ENCODE data around the gene TRAM2. TPM values are rescaled to one million over a fixed set of nuclear protein-coding genes. Genes with fewer than 3 reads are reported as not detected.

Gene TRAM2
- total RNA-seq, 2 donors from 2014 or later: 7.2 to 22.4 TPM

DNA sequence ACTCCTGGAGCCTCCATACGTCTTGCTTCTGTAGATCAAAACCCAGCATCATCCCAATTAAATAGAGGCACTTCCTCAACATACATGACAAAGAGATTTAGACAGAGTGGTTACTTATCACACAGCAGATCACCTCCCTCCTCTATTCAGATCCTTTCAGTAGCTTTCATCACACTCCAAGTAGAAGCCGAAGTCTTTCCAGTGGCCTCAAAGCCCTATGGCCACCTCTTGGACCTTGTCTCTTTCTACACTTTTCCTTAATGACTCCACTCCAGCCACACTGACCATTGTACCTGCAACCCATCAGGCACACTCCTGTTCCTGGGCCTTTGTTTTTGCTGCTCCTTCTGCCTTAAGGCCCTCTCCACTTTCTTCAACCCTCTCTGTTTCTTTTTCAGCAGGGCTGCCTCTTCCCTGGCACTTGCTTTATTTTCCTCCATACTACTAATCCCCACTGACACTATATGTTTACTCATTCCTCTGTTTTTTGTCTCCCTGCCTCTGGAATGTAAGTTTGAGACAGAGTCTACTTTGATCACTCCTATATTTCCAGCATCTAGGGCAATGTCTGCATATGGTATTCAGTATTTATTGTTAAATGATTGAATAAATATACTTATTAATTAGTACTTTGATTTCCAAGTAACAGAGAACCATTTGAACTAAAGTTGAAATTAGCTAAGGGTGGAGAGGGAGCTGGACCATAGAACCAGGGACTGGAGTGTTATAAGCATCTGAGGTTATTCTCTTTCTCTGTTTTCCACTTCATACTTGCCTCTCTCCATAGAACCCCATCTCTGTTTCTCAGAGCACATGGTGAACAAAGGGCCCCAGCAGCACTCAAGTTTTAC is 43.4 kb upstream of the TRAM2 start:
- intact Hi-C loops (cut with DNase I): no loop called here
- Histone ChIP-seq H3K4me1 (replicated peaks) (no peaks in the 10 kb centered on the region), H3K4me3 (no peak overlapping the region), H3K27ac (no peak overlapping the region), H3K9me3 (no peaks in the 10 kb centered on the region), H3K27me3 (replicated peaks; ENCODE audit: insufficient read depth) (no peaks in the 10 kb centered on the region), H3K36me3 (no peaks in the 10 kb centered on the region)
- WGBS: 88% methylated on average over 2 of the region's 2 CpGs
- TF ChIP-seq POLR2AphosphoS5 (IDR thresholded peaks at IDR 0.05): no peak
- TF ChIP-seq, protein P1, sequence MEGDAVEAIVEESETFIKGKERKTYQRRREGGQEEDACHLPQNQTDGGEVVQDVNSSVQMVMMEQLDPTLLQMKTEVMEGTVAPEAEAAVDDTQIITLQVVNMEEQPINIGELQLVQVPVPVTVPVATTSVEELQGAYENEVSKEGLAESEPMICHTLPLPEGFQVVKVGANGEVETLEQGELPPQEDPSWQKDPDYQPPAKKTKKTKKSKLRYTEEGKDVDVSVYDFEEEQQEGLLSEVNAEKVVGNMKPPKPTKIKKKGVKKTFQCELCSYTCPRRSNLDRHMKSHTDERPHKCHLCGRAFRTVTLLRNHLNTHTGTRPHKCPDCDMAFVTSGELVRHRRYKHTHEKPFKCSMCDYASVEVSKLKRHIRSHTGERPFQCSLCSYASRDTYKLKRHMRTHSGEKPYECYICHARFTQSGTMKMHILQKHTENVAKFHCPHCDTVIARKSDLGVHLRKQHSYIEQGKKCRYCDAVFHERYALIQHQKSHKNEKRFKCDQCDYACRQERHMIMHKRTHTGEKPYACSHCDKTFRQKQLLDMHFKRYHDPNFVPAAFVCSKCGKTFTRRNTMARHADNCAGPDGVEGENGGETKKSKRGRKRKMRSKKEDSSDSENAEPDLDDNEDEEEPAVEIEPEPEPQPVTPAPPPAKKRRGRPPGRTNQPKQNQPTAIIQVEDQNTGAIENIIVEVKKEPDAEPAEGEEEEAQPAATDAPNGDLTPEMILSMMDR (IDR thresholded peaks at IDR 0.05): no peak
- TF ChIP-seq POLR2A (IDR thresholded peaks at IDR 0.05): no peak
- no peak for DNase-seq (ENCODE audit: low spot score)

DNA sequence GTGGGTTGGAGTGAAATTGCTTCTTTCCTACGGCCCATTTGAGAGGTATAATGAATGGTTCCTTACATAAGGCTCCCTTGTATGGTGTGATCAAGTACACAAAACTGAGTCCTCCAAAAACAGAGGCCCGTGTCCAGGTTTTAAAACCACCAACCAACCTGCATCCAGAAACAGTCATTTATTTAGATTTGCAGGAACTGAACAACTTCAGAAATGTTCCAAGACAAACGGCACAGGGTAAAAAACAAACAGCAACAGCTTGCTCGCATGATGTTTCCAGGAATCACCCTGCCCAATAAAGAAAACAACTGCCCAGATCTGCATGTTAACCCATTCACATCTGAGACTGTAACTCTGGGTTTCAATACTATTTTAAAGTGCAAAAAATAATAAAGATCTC is 40.2 kb upstream of the TRAM2 start:
- intact Hi-C loops (cut with DNase I): no loop called here

DNA sequence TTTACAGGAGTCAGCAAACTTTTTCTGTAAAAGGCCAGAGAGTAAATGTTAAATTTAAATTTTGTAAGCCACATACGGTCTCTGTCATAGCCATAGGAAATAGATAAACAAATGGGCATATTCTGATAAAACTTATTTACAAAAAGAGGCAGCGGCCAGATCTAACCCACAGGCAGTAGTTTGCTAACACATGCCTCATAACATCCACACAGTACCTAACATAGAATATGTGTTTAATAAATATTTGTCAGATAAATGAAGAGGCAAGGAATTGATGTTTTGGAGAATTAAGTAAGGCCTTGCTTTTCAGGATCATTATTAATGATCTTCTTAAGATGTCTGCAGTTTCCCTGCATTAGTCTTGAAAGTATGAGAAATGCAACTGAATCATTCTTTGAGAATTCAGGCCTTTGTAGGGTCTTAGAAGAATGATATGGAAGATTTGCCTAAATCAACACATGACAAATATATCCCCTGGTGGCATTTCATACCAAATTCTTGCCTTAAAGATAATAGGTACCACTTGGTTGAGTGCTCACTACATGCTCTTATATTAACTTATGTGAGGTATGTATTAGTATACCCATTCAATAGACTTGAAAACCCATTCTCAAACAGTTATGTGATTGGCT is 39.3 kb upstream of the TRAM2 start:
- H3K27ac ChIP-seq: no peak overlapping the region
- H3K36me3 ChIP-seq: no peaks in the 10 kb centered on the region
- DNase-seq (ENCODE audit: low spot score): no peak
- H3K4me1 ChIP-seq (replicated peaks): no peaks in the 10 kb centered on the region
- intact Hi-C loops (cut with DNase I): no loop called here
- no peak for TF ChIP-seq POLR2A (IDR thresholded peaks at IDR 0.05)
- 82% methylated on average over 2 of the region's 2 CpGs for WGBS
- H3K27me3 ChIP-seq (replicated peaks; ENCODE audit: insufficient read depth): no peaks in the 10 kb centered on the region
- H3K4me3 ChIP-seq: no peak overlapping the region
- no peaks in the 10 kb centered on the region for H3K9me3 ChIP-seq

More for the DNA sequence above, 40.2 kb upstream of the TRAM2 start:
- no peak overlapping the region for H3K27ac ChIP-seq
- TF ChIP-seq POLR2A (IDR thresholded peaks at IDR 0.05) (no peak), POLR2AphosphoS5 (IDR thresholded peaks at IDR 0.05) (peak; percentile 25)
- TF ChIP-seq, protein P1 (IDR thresholded peaks at IDR 0.05): no peak
- H3K36me3 ChIP-seq: no peaks in the 10 kb centered on the region
- no peak overlapping the region for H3K4me3 ChIP-seq
- H3K4me1 ChIP-seq (replicated peaks): no peaks in the 10 kb centered on the region
- H3K27me3 ChIP-seq (replicated peaks; ENCODE audit: insufficient read depth): no peaks in the 10 kb centered on the region
- WGBS: 27% methylated on average over 4 of the region's 4 CpGs
- DNase-seq (ENCODE audit: low spot score): no peak
- no peaks in the 10 kb centered on the region for H3K9me3 ChIP-seq

DNA sequence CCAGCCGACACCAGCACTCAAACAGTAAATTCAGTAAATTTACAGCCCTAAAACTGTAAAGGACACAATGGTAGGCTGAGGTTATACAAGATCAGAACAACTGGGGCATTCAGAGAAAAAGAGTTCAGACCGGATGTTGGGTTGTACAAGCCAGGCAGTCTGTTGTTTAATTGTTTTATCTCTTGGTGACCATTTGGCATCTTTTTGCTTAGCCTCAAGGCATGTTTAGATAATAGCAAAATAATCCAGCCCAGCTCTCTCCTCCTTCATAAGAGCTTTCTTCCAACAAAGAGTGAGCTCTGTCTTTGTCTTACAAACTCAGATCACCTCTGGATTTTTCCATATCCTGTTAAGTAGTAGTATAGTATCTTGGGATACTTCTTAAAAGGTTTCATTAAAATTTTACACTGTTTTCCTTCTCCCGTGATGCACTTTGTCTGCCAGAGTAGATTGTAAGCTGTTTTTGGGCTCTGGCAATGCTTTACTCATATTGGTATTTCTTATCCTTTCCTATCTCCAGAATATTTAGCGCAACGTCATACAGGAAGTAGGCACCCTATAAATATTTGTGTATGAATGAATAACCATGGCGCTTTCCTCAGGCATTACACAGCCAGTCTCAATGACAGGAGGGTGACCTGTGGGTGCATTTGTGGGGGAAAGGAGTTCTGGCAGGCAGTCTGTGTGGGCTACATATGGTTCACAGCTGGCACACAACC is 35.6 kb upstream of the TRAM2 start:
- no peak overlapping the region for H3K27ac ChIP-seq
- H3K9me3 ChIP-seq: no peaks in the 10 kb centered on the region
- TF ChIP-seq POLR2A (IDR thresholded peaks at IDR 0.05) (no peak), POLR2AphosphoS5 (IDR thresholded peaks at IDR 0.05) (no peak)
- TF ChIP-seq, protein P1 (IDR thresholded peaks at IDR 0.05): no peak
- no peaks in the 10 kb centered on the region for H3K27me3 ChIP-seq (replicated peaks; ENCODE audit: insufficient read depth)
- DNase-seq (ENCODE audit: low spot score): no peak
- no peak overlapping the region for H3K4me3 ChIP-seq
- 30% methylated on average over 6 of the region's 6 CpGs for WGBS
- H3K4me1 ChIP-seq (replicated peaks): no peaks in the 10 kb centered on the region
- no peaks in the 10 kb centered on the region for H3K36me3 ChIP-seq
- intact Hi-C loops (cut with DNase I): no loop called here

DNA sequence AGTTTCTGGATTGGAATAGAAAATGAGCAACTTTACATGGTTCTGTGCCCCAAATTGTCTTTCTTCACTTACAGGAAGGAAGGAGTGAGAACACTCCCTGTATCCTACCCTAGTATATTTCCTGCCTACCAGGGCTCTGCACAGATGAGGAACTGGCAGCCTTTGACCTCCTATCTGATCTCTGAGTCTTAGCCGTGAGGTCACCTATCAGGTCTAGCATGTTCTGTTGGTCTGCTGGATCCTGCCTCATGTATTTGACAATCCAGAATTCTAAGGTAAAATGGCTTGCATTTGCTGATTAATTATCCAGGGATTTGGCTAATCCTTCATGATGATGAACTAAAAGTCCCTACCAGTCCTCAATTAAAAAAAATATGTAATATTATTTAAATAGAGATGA is 35.0 kb upstream of the TRAM2 start:
- no peak overlapping the region for H3K4me3 ChIP-seq
- no peaks in the 10 kb centered on the region for H3K4me1 ChIP-seq (replicated peaks)
- WGBS: 50% methylated on average over 1 of the region's 1 CpG

More for the DNA sequence above, 35.0 kb upstream of the TRAM2 start:
- H3K36me3 ChIP-seq: no peaks in the 10 kb centered on the region
- intact Hi-C loops (cut with DNase I): no loop called here
- H3K27me3 ChIP-seq (replicated peaks; ENCODE audit: insufficient read depth): no peaks in the 10 kb centered on the region
- TF ChIP-seq POLR2A (IDR thresholded peaks at IDR 0.05) (no peak), POLR2AphosphoS5 (IDR thresholded peaks at IDR 0.05) (no peak)
- TF ChIP-seq, protein P1 (IDR thresholded peaks at IDR 0.05): no peak
- no peaks in the 10 kb centered on the region for H3K9me3 ChIP-seq
- DNase-seq (ENCODE audit: low spot score): no peak
- H3K27ac ChIP-seq: no peak overlapping the region
